Testis (tissue), 2 donors: Measurements from ENCODE around the gene AVPR2.

Source experiments
- POLR2A ChIP-seq: fragments of 450-650 bp; IDR thresholded peaks from one replicate; pipeline ENCODE4 v1.6.1; 2017; ENCODE audit warnings: antibody characterized with exemption, mild to moderate bottlenecking, moderate library complexity
- TF ChIP-seq, protein P1 (sequence below), 3 experiments: fragments of 450-650 bp in 2 of 3; fragments of 200-600 bp in 1 of 3; sonication (generic) in 1 of 3; IDR thresholded peaks; one replicate each; pipeline ENCODE4 v1.5.1; 2016 to 2019; ENCODE audit warnings: antibody characterized with exemption in 3 of 3, mild to moderate bottlenecking in 2 of 3, moderate library complexity in 1 of 3

GRCh38 chrX:153854702-153855101 is 49.8 kb upstream of the AVPR2 start:
- TF ChIP-seq, protein P1, sequence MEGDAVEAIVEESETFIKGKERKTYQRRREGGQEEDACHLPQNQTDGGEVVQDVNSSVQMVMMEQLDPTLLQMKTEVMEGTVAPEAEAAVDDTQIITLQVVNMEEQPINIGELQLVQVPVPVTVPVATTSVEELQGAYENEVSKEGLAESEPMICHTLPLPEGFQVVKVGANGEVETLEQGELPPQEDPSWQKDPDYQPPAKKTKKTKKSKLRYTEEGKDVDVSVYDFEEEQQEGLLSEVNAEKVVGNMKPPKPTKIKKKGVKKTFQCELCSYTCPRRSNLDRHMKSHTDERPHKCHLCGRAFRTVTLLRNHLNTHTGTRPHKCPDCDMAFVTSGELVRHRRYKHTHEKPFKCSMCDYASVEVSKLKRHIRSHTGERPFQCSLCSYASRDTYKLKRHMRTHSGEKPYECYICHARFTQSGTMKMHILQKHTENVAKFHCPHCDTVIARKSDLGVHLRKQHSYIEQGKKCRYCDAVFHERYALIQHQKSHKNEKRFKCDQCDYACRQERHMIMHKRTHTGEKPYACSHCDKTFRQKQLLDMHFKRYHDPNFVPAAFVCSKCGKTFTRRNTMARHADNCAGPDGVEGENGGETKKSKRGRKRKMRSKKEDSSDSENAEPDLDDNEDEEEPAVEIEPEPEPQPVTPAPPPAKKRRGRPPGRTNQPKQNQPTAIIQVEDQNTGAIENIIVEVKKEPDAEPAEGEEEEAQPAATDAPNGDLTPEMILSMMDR (IDR thresholded peaks at IDR 0.05): no peak
- TF ChIP-seq POLR2A: no peak
